ENCODE results near the gene MPO.
A peak's percentile ranks its signal among the peaks of the same experiment; 100 is the strongest.

Gene MPO

GRCh38 chr17:58235821-58236220 is 44.9 kb downstream of the MPO start:
- Histone ChIP-seq H3K27ac (ENCODE audit: low read depth, low read length, severe bottlenecking) (no peak overlapping the region), H3K9me3 (ENCODE audit: control insufficient read depth, low read length) (no peaks in the 10 kb centered on the region), H3K36me3 (ENCODE audit: control insufficient read depth, insufficient read depth, low read length) (no peaks in the 10 kb centered on the region), H3K4me1 (ENCODE audit: control insufficient read depth, insufficient read depth, low read length, poor library complexity, severe bottlenecking) (peaks cover 3% of the 10 kb centered on the region), H3K4me3 (ENCODE audit: extremely low read depth, insufficient read depth, low read length, poor library complexity, severe bottlenecking) (no peak overlapping the region)
- WGBS, 2 experiments (ENCODE audit: insufficient coverage in 2 of 2) = no CpG with 5 or more reads among the region's 1 CpG

- 84 to 100% methylated on average over 2 to 3 of the region's 3 CpGs for WGBS, 2 experiments (ENCODE audit: insufficient coverage in 2 of 2)
- peaks cover 3% of the 10 kb centered on the region for H3K4me1 ChIP-seq (ENCODE audit: control insufficient read depth, insufficient read depth, low read length, poor library complexity, severe bottlenecking)
- H3K36me3 ChIP-seq (ENCODE audit: control insufficient read depth, insufficient read depth, low read length) = no peaks in the 10 kb centered on the region
- H3K4me3 ChIP-seq (ENCODE audit: extremely low read depth, insufficient read depth, low read length, poor library complexity, severe bottlenecking) = no peak overlapping the region
- no peak overlapping the region for H3K27ac ChIP-seq (ENCODE audit: low read depth, low read length, severe bottlenecking)
- no peaks in the 10 kb centered on the region for H3K9me3 ChIP-seq (ENCODE audit: control insufficient read depth, low read length)
Observed at GRCh38 chr17:58234512-58234911, 46.2 kb downstream of the MPO start.

GRCh38 chr17:58233543-58233942 is 47.2 kb downstream of the MPO start:
- Histone ChIP-seq H3K36me3 (ENCODE audit: control insufficient read depth, insufficient read depth, low read length) (no peaks in the 10 kb centered on the region), H3K4me1 (ENCODE audit: control insufficient read depth, insufficient read depth, low read length, poor library complexity, severe bottlenecking) (peaks cover 8% of the 10 kb centered on the region), H3K4me3 (ENCODE audit: extremely low read depth, insufficient read depth, low read length, poor library complexity, severe bottlenecking) (no peak overlapping the region), H3K27ac (ENCODE audit: low read depth, low read length, severe bottlenecking) (no peak overlapping the region), H3K9me3 (ENCODE audit: control insufficient read depth, low read length) (no peaks in the 10 kb centered on the region)
- WGBS, 2 experiments (ENCODE audit: insufficient coverage in 2 of 2) = 89 to 100% methylated on average over 2 to 3 of the region's 3 CpGs

DNA sequence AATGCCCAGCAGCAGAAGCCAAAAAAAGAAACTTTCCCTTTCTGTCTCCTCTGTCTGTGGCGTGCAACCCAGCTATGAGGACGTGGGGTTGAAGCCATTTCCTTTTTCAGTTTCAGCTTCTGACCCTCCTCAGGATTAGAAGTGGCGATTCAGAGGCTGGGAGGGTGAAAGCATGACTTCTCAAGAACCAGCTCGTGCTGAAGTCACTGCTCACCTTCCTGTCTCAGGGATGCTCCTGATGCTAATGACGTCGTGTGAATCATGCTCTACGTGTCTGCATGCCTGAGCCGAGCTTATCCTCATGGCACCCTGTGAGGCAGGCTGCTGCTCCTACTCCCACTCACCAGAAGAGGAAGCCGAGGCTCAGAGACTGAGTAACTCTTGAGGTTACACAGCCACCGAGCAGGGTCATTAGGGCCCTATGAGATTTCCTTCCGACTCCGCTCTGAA is 48.0 kb downstream of the MPO start:
- no peaks in the 10 kb centered on the region for H3K36me3 ChIP-seq (ENCODE audit: control insufficient read depth, insufficient read depth, low read length)
- H3K4me3 ChIP-seq (ENCODE audit: extremely low read depth, insufficient read depth, low read length, poor library complexity, severe bottlenecking) = no peak overlapping the region
- WGBS, 2 experiments (ENCODE audit: insufficient coverage in 2 of 2) = 65 to 68% methylated on average over 11 to 12 of the region's 12 CpGs
- H3K4me1 ChIP-seq (ENCODE audit: control insufficient read depth, insufficient read depth, low read length, poor library complexity, severe bottlenecking) = peaks cover 8% of the 10 kb centered on the region
- H3K9me3 ChIP-seq (ENCODE audit: control insufficient read depth, low read length) = no peaks in the 10 kb centered on the region
- H3K27ac ChIP-seq (ENCODE audit: low read depth, low read length, severe bottlenecking) = no peak overlapping the region

DNA sequence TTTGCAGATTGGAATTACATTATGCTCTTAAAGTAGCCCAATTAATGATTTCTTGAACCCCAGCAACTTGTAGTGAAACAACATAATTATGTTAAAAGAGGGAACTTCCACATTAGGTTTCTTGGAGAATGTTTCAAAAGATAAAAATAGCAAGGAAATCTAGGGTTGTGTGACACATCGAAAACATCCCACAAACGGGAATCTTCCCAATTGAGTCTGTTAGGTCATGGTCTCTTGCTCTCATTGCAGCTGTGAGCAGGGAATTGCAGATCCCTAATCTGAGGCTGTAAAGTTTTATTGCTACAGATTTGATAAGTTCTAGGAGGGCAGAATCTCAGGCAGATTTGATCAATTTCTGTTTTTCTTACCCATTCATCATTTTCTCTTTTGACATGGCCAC is 49.1 kb downstream of the MPO start:
- H3K4me3 ChIP-seq (ENCODE audit: extremely low read depth, insufficient read depth, low read length, poor library complexity, severe bottlenecking) = no peak overlapping the region
- 81 to 90% methylated on average over 2 of the region's 2 CpGs for WGBS, 2 experiments (ENCODE audit: insufficient coverage in 2 of 2)
- peaks cover 8% of the 10 kb centered on the region for H3K4me1 ChIP-seq (ENCODE audit: control insufficient read depth, insufficient read depth, low read length, poor library complexity, severe bottlenecking)
- H3K27ac ChIP-seq (ENCODE audit: low read depth, low read length, severe bottlenecking) = no peak overlapping the region
- H3K36me3 ChIP-seq (ENCODE audit: control insufficient read depth, insufficient read depth, low read length) = no peaks in the 10 kb centered on the region
- H3K9me3 ChIP-seq (ENCODE audit: control insufficient read depth, low read length) = no peaks in the 10 kb centered on the region

DNA sequence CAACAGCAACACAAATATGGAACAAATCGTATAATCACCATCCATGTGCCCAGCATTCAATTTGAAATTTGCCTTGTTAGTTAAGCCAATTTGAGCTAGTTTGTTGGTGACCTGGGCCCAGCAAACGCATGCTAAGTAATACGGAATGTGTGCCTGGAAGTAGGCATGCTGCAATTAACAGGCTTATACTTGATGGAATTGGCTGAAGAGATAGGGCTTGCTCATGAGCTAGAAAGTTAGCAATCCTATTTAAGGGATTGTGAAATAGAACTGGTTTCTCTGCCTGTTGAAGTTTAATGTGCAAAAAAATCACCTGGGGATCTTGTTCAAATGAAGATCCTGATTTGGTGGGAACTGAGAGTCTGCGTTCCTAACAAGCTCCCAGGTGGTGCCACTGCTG is 50.9 kb downstream of the MPO start:
- H3K4me1 ChIP-seq (ENCODE audit: control insufficient read depth, insufficient read depth, low read length, poor library complexity, severe bottlenecking) = peaks cover 10% of the 10 kb centered on the region
- WGBS, 2 experiments (ENCODE audit: insufficient coverage in 2 of 2) = 100% methylated on average over 3 of the region's 4 CpGs
- no peak overlapping the region for H3K4me3 ChIP-seq (ENCODE audit: extremely low read depth, insufficient read depth, low read length, poor library complexity, severe bottlenecking)
- H3K27ac ChIP-seq (ENCODE audit: low read depth, low read length, severe bottlenecking) = no peak overlapping the region
- H3K36me3 ChIP-seq (ENCODE audit: control insufficient read depth, insufficient read depth, low read length) = no peaks in the 10 kb centered on the region
- H3K9me3 ChIP-seq (ENCODE audit: control insufficient read depth, low read length) = no peaks in the 10 kb centered on the region

DNA sequence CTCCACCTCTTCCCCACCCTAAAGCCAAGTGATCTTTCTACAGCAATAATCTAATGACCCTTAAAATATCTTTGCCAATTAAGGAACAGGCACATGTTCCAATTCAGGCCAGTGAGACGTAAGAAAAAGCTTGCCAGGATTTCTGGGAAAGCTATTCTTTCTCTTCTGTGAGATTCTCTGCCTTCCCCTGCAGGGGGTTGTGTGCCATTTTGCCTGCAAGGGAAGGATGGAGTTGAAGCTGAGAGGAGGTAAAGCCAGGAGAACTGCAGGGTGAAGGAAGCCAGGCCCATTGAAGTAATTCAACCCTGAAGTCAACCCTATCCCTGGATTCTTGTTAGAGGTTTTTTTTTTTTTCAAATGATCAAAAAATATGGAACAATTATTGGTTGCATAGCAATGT is 51.4 kb downstream of the MPO start:
- no peak overlapping the region for H3K27ac ChIP-seq (ENCODE audit: low read depth, low read length, severe bottlenecking)
- H3K9me3 ChIP-seq (ENCODE audit: control insufficient read depth, low read length) = no peaks in the 10 kb centered on the region
- WGBS, 2 experiments (ENCODE audit: insufficient coverage in 2 of 2) = 67% methylated on average over 1 of the region's 1 CpG; no CpG with 5 or more reads in 1 of the 2 experiments
- peaks cover 15% of the 10 kb centered on the region for H3K4me1 ChIP-seq (ENCODE audit: control insufficient read depth, insufficient read depth, low read length, poor library complexity, severe bottlenecking)
- no peaks in the 10 kb centered on the region for H3K36me3 ChIP-seq (ENCODE audit: control insufficient read depth, insufficient read depth, low read length)
- no peak overlapping the region for H3K4me3 ChIP-seq (ENCODE audit: extremely low read depth, insufficient read depth, low read length, poor library complexity, severe bottlenecking)

DNA sequence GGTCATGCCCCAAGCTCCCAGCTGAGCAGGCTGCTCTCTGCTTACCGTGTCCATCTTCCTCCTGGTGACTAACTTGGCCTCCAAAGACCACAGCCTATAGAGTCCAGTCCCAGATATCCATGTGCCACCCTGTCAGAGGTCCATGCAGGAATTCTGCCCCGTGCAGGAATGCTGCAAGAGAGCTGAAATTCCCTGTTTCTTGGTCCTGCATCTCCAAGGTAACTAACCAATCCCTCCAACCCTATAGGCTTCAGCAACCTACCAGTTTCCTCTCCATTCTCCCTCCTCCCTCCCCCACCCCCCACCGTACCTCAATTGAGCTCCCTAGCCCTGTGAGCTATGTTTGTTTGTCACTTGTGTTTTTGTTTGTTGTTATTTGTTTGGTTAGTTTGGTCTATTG is 52.1 kb downstream of the MPO start:
- no peak overlapping the region for H3K4me3 ChIP-seq (ENCODE audit: extremely low read depth, insufficient read depth, low read length, poor library complexity, severe bottlenecking)
- 53 to 79% methylated on average over 2 of the region's 3 CpGs for WGBS, 2 experiments (ENCODE audit: insufficient coverage in 2 of 2)

GRCh38 chr17:58227733-58228132 is 53.0 kb downstream of the MPO start:
- H3K36me3 ChIP-seq (ENCODE audit: control insufficient read depth, insufficient read depth, low read length) = no peaks in the 10 kb centered on the region
- H3K27ac ChIP-seq (ENCODE audit: low read depth, low read length, severe bottlenecking) = no peak overlapping the region
- H3K9me3 ChIP-seq (ENCODE audit: control insufficient read depth, low read length) = no peaks in the 10 kb centered on the region
- H3K4me3 ChIP-seq (ENCODE audit: extremely low read depth, insufficient read depth, low read length, poor library complexity, severe bottlenecking) = no peak overlapping the region
- peaks cover 19% of the 10 kb centered on the region for H3K4me1 ChIP-seq (ENCODE audit: control insufficient read depth, insufficient read depth, low read length, poor library complexity, severe bottlenecking)
- WGBS, 2 experiments (ENCODE audit: insufficient coverage in 2 of 2) = 90 to 93% methylated on average over 3 of the region's 3 CpGs

More for the DNA sequence above, 52.1 kb downstream of the MPO start:
- Histone ChIP-seq H3K9me3 (ENCODE audit: control insufficient read depth, low read length) (no peaks in the 10 kb centered on the region), H3K36me3 (ENCODE audit: control insufficient read depth, insufficient read depth, low read length) (no peaks in the 10 kb centered on the region), H3K27ac (ENCODE audit: low read depth, low read length, severe bottlenecking) (no peak overlapping the region), H3K4me1 (ENCODE audit: control insufficient read depth, insufficient read depth, low read length, poor library complexity, severe bottlenecking) (peaks cover 19% of the 10 kb centered on the region)

- WGBS, 2 experiments (ENCODE audit: insufficient coverage in 2 of 2) = 50 to 63% methylated on average over 1 of the region's 1 CpG
- Histone ChIP-seq H3K4me1 (ENCODE audit: control insufficient read depth, insufficient read depth, low read length, poor library complexity, severe bottlenecking) (peaks cover 24% of the 10 kb centered on the region), H3K9me3 (ENCODE audit: control insufficient read depth, low read length) (no peaks in the 10 kb centered on the region), H3K36me3 (ENCODE audit: control insufficient read depth, insufficient read depth, low read length) (no peaks in the 10 kb centered on the region), H3K27ac (ENCODE audit: low read depth, low read length, severe bottlenecking) (peak overlapping the region; percentile 36), H3K4me3 (ENCODE audit: extremely low read depth, insufficient read depth, low read length, poor library complexity, severe bottlenecking) (no peak overlapping the region)
Observed at GRCh38 chr17:58224315-58224714, 56.4 kb downstream of the MPO start.
